K562 (cell line): ENCODE results near the gene FBXW10B. TPM values are rescaled to one million over a fixed set of nuclear protein-coding genes. Genes with fewer than 3 reads are reported as not detected.
A peak's percentile ranks its signal among the peaks of the same experiment; 100 is the strongest.

ENCODE experiments used
- ATAC-seq: fragments of 200-7000 bp; cut with Tn5 transposase; 3 replicates; pipeline ENCODE4 v1.9.1; 2020; ENCODE audit warnings: moderate library complexity
- BruUV-seq: library from RNA; stranded (reverse); fragments of 400-500 nt; replicated peaks from 2 replicates; lab custom pipeline; 2021; lab: Mats Ljungman, UMichigan
- CTCF ChIA-PET: fragments of 300-600 bp; formaldehyde crosslinking; extraction: SDS; loops from one replicate; lab custom pipeline; 2021; ENCODE audit warnings: low intra/inter-chr PET ratio; lab: Yijun Ruan, JAX
- POLR2A ChIA-PET: fragments of 300-600, 350-650 bp; sonication (Branson Sonifier 250); formaldehyde crosslinking; extraction: SDS; loops from one replicate; lab custom pipeline; 2021; ENCODE audit warnings: antibody characterized with exemption, inconsistent platforms; lab: Yijun Ruan, JAX
- DNase-seq, 4 experiments: peaks; one replicate each; pipeline versions ENCODE4 v3.0.0 to v3.0.0-alpha.2; 2011 to 2018; ENCODE audit warnings: low spot score in 3 of 4, mixed read lengths in 3 of 4; ENCODE audit errors: extremely low read depth in 1 of 4
- FAIRE-seq: peaks from 2 replicates; lab custom pipeline; 2011; peaks lifted over from hg19 to GRCh38; lab: Jason Lieb, UNC
- H2AFZ ChIP-seq: 2 replicates; pipeline ENCODE4 v1.6.0; 2011; ENCODE audit warnings: low read depth, low read length, control low read depth, inconsistent platforms
- H3K27ac ChIP-seq: fragments of 200-600 bp; 3 replicates; pipeline ENCODE4 v1.8.0; 2011; ENCODE audit warnings: low read depth, mild to moderate bottlenecking, control low read depth, inconsistent platforms, low read length, moderate library complexity, mixed read lengths; ENCODE audit errors: extremely low read depth
- H3K27me3 ChIP-seq, 2 experiments: fragments of 300-600 bp in 1 of 2; 2 replicates in 1 of 2; 3 replicates in 1 of 2; pipeline versions ENCODE4 v1.6.0 to v1.8.0; 2011; ENCODE audit warnings: inconsistent platforms in 2 of 2, low read length in 2 of 2, mild to moderate bottlenecking in 1 of 2, mixed read lengths in 1 of 2, moderate library complexity in 1 of 2; ENCODE audit not compliant: control insufficient read depth in 2 of 2, insufficient read depth in 2 of 2
- H3K36me3 ChIP-seq: fragments of 300-600 bp; 3 replicates; pipeline ENCODE4 v1.8.0; 2011; ENCODE audit warnings: mild to moderate bottlenecking, low read length, inconsistent platforms; ENCODE audit not compliant: control insufficient read depth, insufficient read depth
- H3K4me1 ChIP-seq, 2 experiments: fragments of 200-600 bp in 1 of 2; replicated peaks in 1 of 2; 2 replicates in 1 of 2; 3 replicates in 1 of 2; pipeline versions ENCODE4 v1.5.1 to v1.8.0; 2011; ENCODE audit warnings: inconsistent platforms in 2 of 2, low read length in 2 of 2, mild to moderate bottlenecking in 1 of 2, mixed read lengths in 1 of 2, moderate library complexity in 1 of 2; ENCODE audit not compliant: control insufficient read depth in 2 of 2, insufficient read depth in 2 of 2
- H3K4me2 ChIP-seq: 2 replicates; pipeline ENCODE4 v1.6.1; 2011; ENCODE audit warnings: low read length, control low read depth, inconsistent platforms, mixed read lengths; ENCODE audit not compliant: insufficient read depth
- H3K4me3 ChIP-seq: fragments of 200-600 bp; sonication (generic), shearing (Covaris generic); 2 replicates; pipeline ENCODE4 v1.5.1; 2016; ENCODE audit warnings: control low read depth, inconsistent platforms
- H3K79me2 ChIP-seq: fragments of 200-600 bp; 3 replicates; pipeline ENCODE4 v1.8.0; 2011; ENCODE audit warnings: low read length, inconsistent platforms; ENCODE audit not compliant: control insufficient read depth, insufficient read depth
- H3K9ac ChIP-seq, 2 experiments: 2 replicates each; pipeline versions ENCODE4 v1.6.0 to v1.6.1; 2011; ENCODE audit warnings: low read depth in 2 of 2, low read length in 2 of 2, control low read depth in 1 of 2, inconsistent platforms in 1 of 2, mild to moderate bottlenecking in 1 of 2, mixed read lengths in 1 of 2; ENCODE audit not compliant: insufficient read depth in 1 of 2
- H3K9me1 ChIP-seq: one replicate; pipeline ENCODE4 v1.6.0; 2011; ENCODE audit warnings: inconsistent platforms, mild to moderate bottlenecking, low read length, moderate library complexity; ENCODE audit not compliant: control insufficient read depth, insufficient read depth
- H3K9me3 ChIP-seq: replicated peaks from 2 replicates; pipeline ENCODE4 v1.5.1; 2011; ENCODE audit warnings: low read depth, low read length, inconsistent platforms; ENCODE audit not compliant: control insufficient read depth, insufficient read depth
- H4K20me1 ChIP-seq: replicated peaks from 2 replicates; pipeline ENCODE4 v1.6.1; 2011; ENCODE audit warnings: low read length, inconsistent platforms, mixed read lengths; ENCODE audit not compliant: control insufficient read depth, insufficient read depth
- ARID2 ChIP-seq: fragments of 450-650 bp; IDR thresholded peaks from 2 replicates; pipeline ENCODE4 v1.6.1; 2017; ENCODE audit warnings: antibody characterized with exemption, mild to moderate bottlenecking
- BDP1 ChIP-seq: IDR thresholded peaks from 3 replicates; pipeline ENCODE4 v1.6.1; 2011; ENCODE audit not compliant: insufficient read length, insufficient read depth
- CBX2 ChIP-seq: fragments of 200-600 bp; sonication (generic); IDR thresholded peaks from one replicate; pipeline ENCODE4 v1.6.1; 2012; ENCODE audit warnings: mild to moderate bottlenecking, low read length, inconsistent platforms; ENCODE audit not compliant: insufficient read depth, poor library complexity, severe bottlenecking
- EP300 ChIP-seq: IDR thresholded peaks from 2 replicates; pipeline ENCODE4 v1.6.1; 2012; ENCODE audit warnings: low read length, improper control_type of control experiment
- FOXJ3 ChIP-seq: sonication (generic); formaldehyde crosslinking; IDR thresholded peaks from 2 replicates; pipeline ENCODE4 v1.4.0; 2020; ENCODE audit warnings: mild to moderate bottlenecking, missing genetic modification reagents
- HCFC1 ChIP-seq: IDR thresholded peaks from 2 replicates; pipeline ENCODE4 v1.6.1; 2012; ENCODE audit warnings: low read depth, low read length, improper control_type of control experiment
- HNRNPH1 ChIP-seq: fragments of 200-400 bp; formaldehyde crosslinking; optimal IDR thresholded peaks from 2 replicates; pipeline ENCODE3; 2017; ENCODE audit warnings: low read depth, mild to moderate bottlenecking, low read length, moderate library complexity
- NR2C1 ChIP-seq, 2 experiments: fragments of 450-650 bp; IDR thresholded peaks; 2 replicates each; pipeline ENCODE4 v1.6.1; 2017; ENCODE audit warnings: mild to moderate bottlenecking in 2 of 2, antibody characterized with exemption in 1 of 2, inconsistent platforms in 1 of 2, missing compliant biosample characterization in 1 of 2, missing genetic modification characterization in 1 of 2
- RBM14 ChIP-seq: fragments of 200-400 bp; formaldehyde crosslinking; IDR thresholded peaks from 2 replicates; pipeline ENCODE4 v1.6.1; 2018; ENCODE audit warnings: low read depth, mild to moderate bottlenecking, low read length, moderate library complexity, borderline replicate concordance; ENCODE audit not compliant: insufficient read depth
- RBM17 ChIP-seq: fragments of 200-400 bp; formaldehyde crosslinking; IDR thresholded peaks from 2 replicates; pipeline ENCODE4 v1.6.1; 2017; ENCODE audit warnings: low read depth, mild to moderate bottlenecking, low read length, borderline replicate concordance
- RBM25 ChIP-seq: fragments of 200-400 bp; formaldehyde crosslinking; IDR thresholded peaks from 2 replicates; pipeline ENCODE4 v1.6.1; 2018; ENCODE audit warnings: low read length, low read depth, moderate library complexity; ENCODE audit not compliant: severe bottlenecking
- SPI1 ChIP-seq: IDR thresholded peaks from 2 replicates; pipeline ENCODE4 v1.6.1; 2011; ENCODE audit warnings: low read depth, low read length, control low read depth, borderline replicate concordance
- TSC22D4 ChIP-seq: fragments of 450-650 bp; IDR thresholded peaks from 2 replicates; pipeline ENCODE4 v1.6.1; 2016; ENCODE audit warnings: missing genetic modification characterization, missing biosample characterization, control low read depth
- ZBTB17 ChIP-seq: fragments of 450-650 bp; formaldehyde crosslinking; IDR thresholded peaks from 2 replicates; pipeline ENCODE4 v1.4.0; 2020; ENCODE audit warnings: mild to moderate bottlenecking
- ZNF197 ChIP-seq: fragments of 200-800 bp; sonication (Bioruptor generic); IDR thresholded peaks from 2 replicates; pipeline ENCODE4 v1.6.1; 2016; ENCODE audit warnings: low read depth, missing genetic modification characterization, missing compliant biosample characterization
- WGBS: fragments of 100-300 bp; shearing (Covaris generic); methylation state at CpG from one replicate; pipeline ENCODE4 v1.1.6; 2016; ENCODE audit warnings: low coverage, mixed read lengths; ENCODE audit not compliant: insufficient coverage; ENCODE audit errors: missing lambda C conversion rate; 5-methylcytosine and 5-hydroxymethylcytosine counted together
- in situ Hi-C: fragments of 300-500 bp; cut with MboI; formaldehyde crosslinking; loops from 4 replicates; pipeline ENCODE4 v1.15.0; 2018; ENCODE audit warnings: inconsistent platforms, mixed read lengths
- intact Hi-C: fragments of 100-400 bp; cut with micrococcal nuclease; formaldehyde crosslinking; loops from 2 replicates; pipeline ENCODE4 v1.14.2; 2022
- polyA plus RNA-seq, 8 experiments: library from polyadenylated mRNA; depleted of rRNA in 4 of 8; stranded (reverse) in 5 of 8; unstranded in 3 of 8; fragments of >200 nt; fragmentation: Nextera tagmentation in 2 of 8; fragmentation: Illumina TruSeq in 1 of 8; extraction: Ambion mirVana in 2 of 8; extraction: Trizol in 1 of 8; gene quantifications; 2 replicates each; pipeline versions ENCODE4 v1.2.1 to v1.2.3, GENCODE V29; 2011 to 2014; ENCODE audit warnings: inconsistent platforms in 1 of 8, missing spikeins in 1 of 8
- total RNA-seq, 7 experiments: library from RNA; depleted of rRNA in 6 of 7; stranded (reverse); fragments of >200 nt in 6 of 7; fragmentation: Illumina TruSeq in 2 of 7; extraction: Trizol in 2 of 7; gene quantifications; 2 replicates each; pipeline versions ENCODE4 v1.2.1 to v1.2.3, GENCODE V29; 2011 to 2021; ENCODE audit warnings: low replicate concordance in 1 of 7
- TF ChIP-seq, protein P1 (sequence below): fragments of 450-650 bp; IDR thresholded peaks from 2 replicates; pipeline ENCODE4 v1.6.1; 2017; ENCODE audit warnings: antibody characterized with exemption, mild to moderate bottlenecking
- TF ChIP-seq, protein P2 (sequence below): sonication (generic); IDR thresholded peaks from 2 replicates; pipeline ENCODE4 v1.6.1; 2016

FBXW10B gene
- total and polyA plus RNA-seq, 9 of the 15 experiments (the other 6 are each of a cell fraction or from before 2014, with no cell fraction given): 0.11 to 0.33 (median 0.16) TPM; not detected in 5

DNA sequence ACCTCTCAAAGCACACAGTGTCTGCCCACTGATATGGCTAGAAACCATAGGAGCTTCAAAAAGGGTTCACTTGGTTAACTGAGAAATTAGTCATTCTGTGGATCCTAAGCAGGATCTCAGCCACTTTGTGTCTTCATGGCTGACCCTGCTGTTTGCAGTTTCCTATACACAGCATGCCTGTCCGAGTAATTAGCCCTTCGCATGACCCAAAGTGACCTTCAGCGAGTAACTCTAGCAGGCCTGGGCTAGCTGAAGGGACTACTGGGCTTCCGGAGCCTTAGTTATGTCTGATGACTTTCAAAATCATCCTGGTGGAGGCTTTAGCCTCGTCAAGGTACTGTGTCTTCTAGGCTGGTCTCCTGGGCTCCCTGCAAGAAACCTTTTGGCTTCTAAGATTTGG lies 28.9 kb upstream of the FBXW10B start:
- in situ Hi-C loops: no loop called here
- intact Hi-C loops: no loop called here
- ATAC-seq: no peak; the same call in 2 of the 3 replicates
- Histone ChIP-seq H3K36me3 (no peaks in the 10 kb centered on the region), H3K79me2 (no peaks in the 10 kb centered on the region), H3K9me1 (no peaks in the 10 kb centered on the region), H2AFZ (peak overlapping the region; percentile 16; the same call in 1 of the 2 replicates), H3K4me2 (no peak overlapping the region), H4K20me1 (no peaks in the 10 kb centered on the region), H3K27ac (peak overlapping the region; percentile 55; the same call in 2 of the 3 replicates), H3K9ac (peak overlapping the region in 1 of 2 experiments; percentile 26; a peak in 1 of 4 replicates), H3K27me3 (no peaks in the 10 kb centered on the region), H3K9me3 (no peaks in the 10 kb centered on the region), H3K4me1 (peaks cover 10 to 11% of the 10 kb centered on the region in 2 experiments), H3K4me3 (no peak overlapping the region)
- DNase-seq: peak in 2 of 4 experiments; percentile 6 to 37
- 15% methylated on average over 4 of the region's 5 CpGs for WGBS
- POLR2A ChIA-PET: interaction anchor here (0.6 kb wide), 1 partner anchor 70 kb away, joined by 3 read pairs; no protein-coding TSS in a partner anchor
- FAIRE-seq: peak; percentile 65
- CTCF ChIA-PET: no interaction called here
- no TSS peak for BruUV-seq
- no peak for TF ChIP-seq HNRNPH1
- no peak for TF ChIP-seq RBM14
- TF ChIP-seq RBM17: no peak
- TF ChIP-seq NR2C1 (IDR thresholded peaks at IDR 0.05): no peak
- TF ChIP-seq NR2C1 (tag; IDR thresholded peaks at IDR 0.05): 0 out of 2 replicates have a peak, but pooled peaks have one; percentile 16
- TF ChIP-seq, protein P1, sequence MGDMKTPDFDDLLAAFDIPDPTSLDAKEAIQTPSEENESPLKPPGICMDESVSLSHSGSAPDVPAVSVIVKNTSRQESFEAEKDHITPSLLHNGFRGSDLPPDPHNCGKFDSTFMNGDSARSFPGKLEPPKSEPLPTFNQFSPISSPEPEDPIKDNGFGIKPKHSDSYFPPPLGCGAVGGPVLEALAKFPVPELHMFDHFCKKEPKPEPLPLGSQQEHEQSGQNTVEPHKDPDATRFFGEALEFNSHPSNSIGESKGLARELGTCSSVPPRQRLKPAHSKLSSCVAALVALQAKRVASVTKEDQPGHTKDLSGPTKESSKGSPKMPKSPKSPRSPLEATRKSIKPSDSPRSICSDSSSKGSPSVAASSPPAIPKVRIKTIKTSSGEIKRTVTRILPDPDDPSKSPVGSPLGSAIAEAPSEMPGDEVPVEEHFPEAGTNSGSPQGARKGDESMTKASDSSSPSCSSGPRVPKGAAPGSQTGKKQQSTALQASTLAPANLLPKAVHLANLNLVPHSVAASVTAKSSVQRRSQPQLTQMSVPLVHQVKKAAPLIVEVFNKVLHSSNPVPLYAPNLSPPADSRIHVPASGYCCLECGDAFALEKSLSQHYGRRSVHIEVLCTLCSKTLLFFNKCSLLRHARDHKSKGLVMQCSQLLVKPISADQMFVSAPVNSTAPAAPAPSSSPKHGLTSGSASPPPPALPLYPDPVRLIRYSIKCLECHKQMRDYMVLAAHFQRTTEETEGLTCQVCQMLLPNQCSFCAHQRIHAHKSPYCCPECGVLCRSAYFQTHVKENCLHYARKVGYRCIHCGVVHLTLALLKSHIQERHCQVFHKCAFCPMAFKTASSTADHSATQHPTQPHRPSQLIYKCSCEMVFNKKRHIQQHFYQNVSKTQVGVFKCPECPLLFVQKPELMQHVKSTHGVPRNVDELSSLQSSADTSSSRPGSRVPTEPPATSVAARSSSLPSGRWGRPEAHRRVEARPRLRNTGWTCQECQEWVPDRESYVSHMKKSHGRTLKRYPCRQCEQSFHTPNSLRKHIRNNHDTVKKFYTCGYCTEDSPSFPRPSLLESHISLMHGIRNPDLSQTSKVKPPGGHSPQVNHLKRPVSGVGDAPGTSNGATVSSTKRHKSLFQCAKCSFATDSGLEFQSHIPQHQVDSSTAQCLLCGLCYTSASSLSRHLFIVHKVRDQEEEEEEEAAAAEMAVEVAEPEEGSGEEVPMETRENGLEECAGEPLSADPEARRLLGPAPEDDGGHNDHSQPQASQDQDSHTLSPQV: no peak
- no peak for TF ChIP-seq CBX2
- TF ChIP-seq EP300: no peak
- TF ChIP-seq SPI1: no peak
- TF ChIP-seq ZBTB17 (CRISPR knock-in tag): no peak
- TF ChIP-seq, protein P2, sequence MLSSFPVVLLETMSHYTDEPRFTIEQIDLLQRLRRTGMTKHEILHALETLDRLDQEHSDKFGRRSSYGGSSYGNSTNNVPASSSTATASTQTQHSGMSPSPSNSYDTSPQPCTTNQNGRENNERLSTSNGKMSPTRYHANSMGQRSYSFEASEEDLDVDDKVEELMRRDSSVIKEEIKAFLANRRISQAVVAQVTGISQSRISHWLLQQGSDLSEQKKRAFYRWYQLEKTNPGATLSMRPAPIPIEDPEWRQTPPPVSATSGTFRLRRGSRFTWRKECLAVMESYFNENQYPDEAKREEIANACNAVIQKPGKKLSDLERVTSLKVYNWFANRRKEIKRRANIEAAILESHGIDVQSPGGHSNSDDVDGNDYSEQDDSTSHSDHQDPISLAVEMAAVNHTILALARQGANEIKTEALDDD: peak; percentile 45; the same call in 1 of the 2 replicates
- no peak for TF ChIP-seq HCFC1
- TF ChIP-seq TSC22D4 (tag): no peak
- no peak for TF ChIP-seq ARID2
- TF ChIP-seq BDP1: no peak
- no peak for TF ChIP-seq FOXJ3
- no peak for TF ChIP-seq RBM25
- TF ChIP-seq ZNF197 (CRISPR knock-in tag): no peak
